Measurements from ENCODE around the gene ZNF697. TPM values are rescaled to one million over a fixed set of nuclear protein-coding genes. Genes with fewer than 3 reads are reported as not detected.
A peak's percentile ranks its signal among the peaks of the same experiment; 100 is the strongest.
"Not testable (repeated sequence)": the region's sequence is repeated elsewhere in the genome, so short reads cannot be mapped to it uniquely, and the experiment has no call there.

The ZNF697 gene
- total RNA-seq, 1 donor from 2014 or later, result 1.00 TPM

GRCh38 chr1:119631086-119631432 is 17.0 kb downstream of the ZNF697 start:
- ATAC-seq, result no peak

GRCh38 chr1:119626841-119627240 is 21.2 kb downstream of the ZNF697 start:
- no peak for ATAC-seq

DNA sequence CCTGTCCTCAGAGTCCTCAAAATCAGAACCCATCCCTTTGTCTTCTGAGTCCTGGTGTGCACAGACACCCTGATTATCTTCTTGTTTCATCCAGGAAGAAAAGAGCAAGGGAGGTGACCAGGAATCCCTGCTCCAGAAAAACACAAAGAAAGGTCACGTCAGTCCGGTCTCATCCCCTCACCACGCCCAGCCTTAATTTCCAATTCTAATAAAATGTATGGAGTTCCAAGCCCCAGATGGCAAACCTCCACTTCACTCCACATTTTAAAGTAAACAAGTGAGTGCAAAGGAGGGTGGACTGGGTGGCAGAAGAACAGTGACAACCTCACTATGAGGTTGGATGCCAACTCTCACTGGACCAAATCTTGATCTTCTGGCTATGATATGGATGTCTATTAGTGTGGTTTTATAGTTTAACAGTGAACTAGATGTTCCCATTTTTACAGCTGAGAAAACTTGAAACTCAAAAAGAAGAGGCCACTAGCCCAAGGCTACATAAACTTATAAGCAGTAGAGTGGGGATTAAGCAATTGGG is 22.0 kb downstream of the ZNF697 start:
- no peak for ATAC-seq

DNA sequence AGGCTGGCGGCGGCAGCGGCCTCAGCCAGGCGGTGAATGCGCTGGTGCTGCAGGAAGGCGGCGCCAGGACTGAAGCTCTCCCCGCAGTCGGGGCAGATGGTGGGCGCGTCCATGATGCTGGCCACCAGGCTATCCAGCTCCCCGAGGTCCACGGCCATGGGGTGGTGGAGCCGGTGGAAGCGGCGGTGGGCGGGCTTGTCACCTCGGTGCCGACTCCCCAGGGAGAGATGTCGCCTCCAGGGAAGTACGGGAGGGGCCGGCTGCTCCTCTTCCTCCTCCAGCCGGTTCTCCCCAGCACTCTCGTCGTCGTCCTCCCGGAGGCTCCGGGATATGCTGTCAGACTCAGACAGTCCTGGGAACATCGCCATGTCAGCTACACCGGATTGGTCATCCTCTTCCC is 24.4 kb downstream of the ZNF697 start:
- ATAC-seq, result no peak

DNA sequence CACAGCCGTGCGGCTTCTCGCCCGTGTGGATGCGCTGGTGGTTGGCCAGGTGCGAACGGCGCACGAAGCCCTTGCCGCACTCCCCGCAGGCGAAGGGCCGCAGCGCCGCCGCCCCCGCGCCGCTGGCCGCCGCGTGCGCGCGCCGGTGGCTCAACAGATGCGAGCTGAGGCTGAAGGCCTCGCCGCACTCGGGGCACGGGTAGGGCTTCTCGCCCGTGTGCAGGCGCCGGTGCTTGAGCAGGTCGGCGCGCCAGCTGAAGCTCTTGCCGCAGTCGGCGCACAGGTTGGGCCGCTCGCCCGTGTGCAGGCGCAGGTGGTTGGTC is 24.9 kb downstream of the ZNF697 start:
- ATAC-seq, result no peak

- ATAC-seq, result no peak
These were observed 25.5 kb downstream of the ZNF697 start for GRCh38 chr1:119622311-119623192.

DNA sequence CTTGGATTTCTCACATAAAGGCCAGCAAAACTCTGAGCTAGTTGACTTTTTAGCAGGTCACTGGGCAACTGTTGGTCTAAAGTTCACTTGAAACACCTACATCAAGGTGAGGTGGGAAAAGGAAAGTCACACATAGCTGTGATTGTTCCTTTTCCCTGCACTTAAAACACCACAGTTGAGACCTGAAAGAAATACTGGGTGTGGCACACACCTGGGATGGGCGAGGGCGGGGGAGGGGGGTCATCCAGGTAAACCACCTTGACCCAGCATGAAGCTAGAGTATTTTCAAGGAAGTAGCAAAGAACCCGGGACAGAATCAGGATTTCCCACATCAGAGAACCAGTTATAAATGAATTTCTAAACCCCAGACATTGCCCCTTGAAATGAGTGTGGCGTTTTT is 26.4 kb downstream of the ZNF697 start:
- no peak for ATAC-seq

GRCh38 chr1:119617751-119618691 is 30.0 kb downstream of the ZNF697 start:
- ATAC-seq, result no peak

DNA sequence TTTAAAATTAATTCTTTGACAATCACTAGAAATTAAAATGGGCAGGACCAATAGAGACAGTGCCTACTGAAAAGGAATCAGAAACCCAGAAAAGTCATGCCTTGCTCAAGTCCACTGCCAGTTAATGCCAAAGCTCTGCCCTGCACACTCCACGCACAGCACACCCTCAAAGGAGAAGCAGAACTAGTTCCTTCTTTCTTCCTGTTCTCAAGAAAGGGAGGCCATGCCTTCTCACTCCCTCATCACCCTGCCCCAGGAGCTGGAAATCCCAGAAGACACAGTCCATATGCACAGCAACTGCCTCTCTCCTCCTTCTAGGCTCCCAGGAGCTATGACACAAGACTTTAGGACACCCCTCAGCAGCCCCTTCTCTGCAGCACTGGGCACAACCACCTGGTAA is 31.3 kb downstream of the ZNF697 start:
- ATAC-seq, result not testable (repeated sequence)

DNA sequence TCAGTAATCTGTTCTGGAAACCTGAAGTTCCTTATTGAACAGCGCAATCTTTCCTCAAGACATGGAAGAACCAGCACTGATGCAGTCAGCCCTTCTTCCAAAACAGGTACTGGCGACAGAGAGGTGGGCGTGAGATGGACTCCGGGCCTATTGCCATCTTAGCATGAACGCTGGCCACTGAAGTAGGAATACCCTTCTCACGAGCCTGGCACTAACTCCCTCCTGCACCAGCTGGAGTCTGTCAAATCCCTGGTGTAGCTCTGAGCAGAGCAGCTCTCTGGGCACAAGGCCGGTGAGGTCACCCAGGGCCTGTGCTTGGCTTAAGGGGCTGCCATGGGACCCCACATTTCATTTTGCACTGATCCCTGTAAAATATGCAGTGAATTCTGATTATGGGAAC is 33.0 kb downstream of the ZNF697 start:
- ATAC-seq, result not testable (repeated sequence)

- peak; percentile 88 for ATAC-seq
These were observed 34.0 kb downstream of the ZNF697 start for GRCh38 chr1:119613769-119614720.

GRCh38 chr1:119611701-119612113 is 36.4 kb downstream of the ZNF697 start:
- ATAC-seq, result peak; percentile 77

DNA sequence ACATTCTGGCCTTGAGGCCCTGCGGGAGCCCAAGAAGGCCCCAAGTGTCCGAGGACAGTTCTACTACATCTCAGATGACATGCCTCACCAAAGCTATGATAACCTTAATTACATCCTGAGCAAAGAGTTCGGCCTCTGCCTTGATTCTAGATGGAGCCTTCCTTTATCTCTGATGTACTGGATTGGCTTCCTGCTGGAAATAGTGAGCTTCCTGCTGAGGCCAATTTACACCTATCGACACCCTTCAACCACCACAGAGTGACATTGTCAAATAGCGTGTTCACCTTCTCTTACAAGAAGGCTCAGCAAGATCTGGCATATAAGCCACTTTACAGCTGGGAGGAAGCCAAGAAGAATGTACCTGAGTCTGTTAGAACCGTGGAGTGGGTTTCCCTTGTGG is 39.2 kb downstream of the ZNF697 start:
- ATAC-seq, result not testable (repeated sequence)

- ATAC-seq, result not testable (repeated sequence)
These were observed 40.8 kb downstream of the ZNF697 start for GRCh38 chr1:119607087-119607807.

DNA sequence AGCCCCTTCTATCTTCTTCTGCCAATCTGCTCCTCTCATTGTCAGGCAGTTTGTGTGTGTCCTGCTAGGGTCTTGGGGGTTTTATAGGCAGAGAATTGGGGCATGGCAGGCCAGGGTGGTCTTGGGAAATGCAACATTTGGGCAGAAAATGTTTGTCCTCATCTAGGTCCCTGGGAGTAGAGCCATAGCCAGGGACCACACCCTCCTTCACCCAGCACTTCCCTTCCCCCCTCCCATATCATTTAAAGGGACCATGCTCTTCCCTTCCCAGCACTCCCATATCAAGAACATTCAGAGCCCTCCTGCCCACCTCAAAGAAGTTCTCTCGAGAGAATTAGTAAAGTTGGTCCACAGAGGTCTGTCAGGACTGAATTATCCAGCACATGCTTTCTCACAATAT is 41.7 kb downstream of the ZNF697 start:
- no peak for ATAC-seq

DNA sequence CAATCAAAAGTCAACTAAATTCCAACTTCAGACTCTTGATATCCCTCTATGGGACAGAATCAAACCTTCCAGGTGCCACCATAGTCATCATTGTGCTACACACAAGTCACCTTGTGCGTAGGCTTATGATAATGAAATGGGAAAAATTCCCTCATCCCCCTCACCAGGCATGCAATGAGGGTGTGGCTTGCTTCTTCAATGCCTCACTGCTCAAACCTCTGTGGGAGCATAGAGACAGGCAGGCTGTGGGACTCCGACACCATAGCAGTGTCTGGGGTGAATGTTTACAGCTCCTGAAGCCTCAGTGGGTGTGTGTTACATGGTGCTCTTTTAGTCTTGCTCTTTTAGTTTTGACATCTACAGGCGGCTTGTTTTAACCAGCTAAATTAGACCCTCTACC is 42.4 kb downstream of the ZNF697 start:
- no peak for ATAC-seq

DNA sequence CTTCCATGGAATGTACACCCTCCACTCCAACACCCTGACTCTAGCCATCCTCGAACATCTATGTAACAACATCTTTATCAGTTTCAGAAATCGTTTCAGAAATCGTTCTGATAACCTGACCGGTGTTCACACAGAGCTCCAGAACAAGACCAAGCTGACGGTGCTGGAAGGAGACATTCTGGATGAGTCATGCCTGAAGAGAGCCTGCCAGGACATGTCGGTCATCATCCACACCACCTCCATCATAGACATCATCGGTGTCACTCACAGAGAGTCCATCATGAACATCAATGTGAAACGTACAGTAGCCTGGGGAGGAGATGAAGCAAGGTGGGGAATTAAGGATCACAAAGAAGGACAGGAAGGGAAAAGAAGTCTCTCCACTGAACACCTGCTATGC is 43.0 kb downstream of the ZNF697 start:
- ATAC-seq, result peak; percentile 67

DNA sequence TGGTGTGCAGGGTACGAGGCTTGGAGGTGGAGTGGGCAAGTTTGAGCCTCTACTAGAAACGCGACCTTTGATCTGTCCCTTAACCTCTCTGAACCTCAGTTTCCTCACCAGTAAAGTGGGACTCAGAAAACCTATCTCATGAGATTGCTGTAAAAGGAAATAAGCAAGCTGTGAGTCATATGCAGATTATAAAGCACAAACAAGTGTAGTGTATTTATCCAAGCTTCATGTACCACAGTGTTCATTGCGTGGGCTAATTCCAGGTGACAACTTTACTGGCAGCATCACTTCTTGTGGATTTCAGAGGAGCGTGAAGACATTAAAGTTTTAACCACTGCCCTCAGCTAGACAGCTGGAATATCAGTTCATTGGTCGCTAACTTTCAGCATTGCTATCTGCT is 44.4 kb downstream of the ZNF697 start:
- ATAC-seq, result no peak

DNA sequence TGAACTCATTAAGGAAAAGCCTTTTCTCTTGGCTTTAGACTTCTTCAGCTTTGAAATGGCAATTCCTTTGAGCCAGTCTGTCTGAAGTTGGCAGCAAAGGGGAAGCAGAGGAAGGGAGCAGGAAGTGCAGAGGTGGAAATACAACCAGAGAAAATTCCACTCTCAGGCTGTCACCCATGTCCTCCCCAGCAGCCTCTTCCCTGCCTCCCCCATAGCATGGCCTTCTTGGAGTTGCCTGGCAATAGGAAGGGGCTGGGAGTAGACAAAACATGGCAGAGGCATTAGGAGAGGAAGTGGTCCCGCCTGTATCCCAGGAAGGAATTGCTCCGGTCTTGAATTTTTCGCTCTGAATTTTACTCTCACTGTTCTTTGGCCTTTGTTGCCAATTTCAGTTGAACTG is 44.8 kb downstream of the ZNF697 start:
- not testable (repeated sequence) for ATAC-seq

- peak; percentile 34 for ATAC-seq
These were observed 45.3 kb downstream of the ZNF697 start for GRCh38 chr1:119602789-119603188.

DNA sequence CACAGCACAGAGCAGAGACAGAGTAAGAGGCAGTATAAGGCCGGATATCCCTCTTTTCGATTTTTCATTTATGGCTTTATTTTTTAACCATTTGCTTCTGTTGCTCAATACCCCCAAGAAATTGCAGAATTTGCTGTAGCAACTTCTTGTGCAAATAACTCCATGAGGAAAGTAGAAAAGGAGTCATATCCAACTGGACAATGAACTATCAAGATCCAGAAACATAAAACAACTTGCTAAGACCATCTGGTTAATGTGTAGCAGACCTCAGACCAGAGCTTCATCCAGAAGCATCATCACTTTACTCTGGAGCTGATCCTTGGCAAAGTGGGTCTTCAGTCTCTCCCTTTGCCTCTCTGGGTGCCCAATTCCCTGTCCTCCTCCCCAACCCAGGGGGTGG is 45.9 kb downstream of the ZNF697 start:
- ATAC-seq, result no peak

GRCh38 chr1:119600976-119601375 is 47.1 kb downstream of the ZNF697 start:
- no peak for ATAC-seq
